ENCODE measurements around the gene C5orf52. TPM values are rescaled to one million over a fixed set of nuclear protein-coding genes. Genes with fewer than 3 reads are reported as not detected.

Gene C5orf52
- total RNA-seq, 6 experiments from 2014 or later, result not detected

GRCh38 chr5:157708866-157709265 is 37.5 kb downstream of the C5orf52 start:
- no peaks in the 10 kb centered on the region for H3K4me1 ChIP-seq
- ATAC-seq (no peak), DNase-seq (no peak)
- H3K4me3 ChIP-seq, result no peak overlapping the region
- intact Hi-C loops (cut with DNase I), result no loop called here
- TF ChIP-seq POLR2A (IDR thresholded peaks at IDR 0.05), result no peak
- no peak for TF ChIP-seq CTCF (IDR thresholded peaks at IDR 0.05)
- WGBS (ENCODE audit: insufficient coverage, low coverage, low lambda C conversion rate, missing lambda C conversion rate), result 60% methylated on average over 1 of the region's 1 CpG
- H3K9me3 ChIP-seq, result no peaks in the 10 kb centered on the region
- no peaks in the 10 kb centered on the region for H3K27me3 ChIP-seq
- H3K36me3 ChIP-seq, result no peaks in the 10 kb centered on the region
- no peak overlapping the region for H3K27ac ChIP-seq

- TF ChIP-seq CTCF (IDR thresholded peaks at IDR 0.05) (no peak), POLR2A (IDR thresholded peaks at IDR 0.05) (no peak)
- H3K9me3 ChIP-seq, result no peaks in the 10 kb centered on the region
- H3K4me3 ChIP-seq, result no peak overlapping the region
- no peaks in the 10 kb centered on the region for H3K27me3 ChIP-seq
- ATAC-seq (no peak), DNase-seq (no peak)
- no peaks in the 10 kb centered on the region for H3K36me3 ChIP-seq
- intact Hi-C loops (cut with DNase I), result no loop called here
- no peak overlapping the region for H3K27ac ChIP-seq
- no peaks in the 10 kb centered on the region for H3K4me1 ChIP-seq
These were observed 38.0 kb downstream of the C5orf52 start for GRCh38 chr5:157709346-157709745.

- no peak for DNase-seq
- no peaks in the 10 kb centered on the region for H3K9me3 ChIP-seq
- intact Hi-C loops (cut with DNase I), result loop anchor here in 1 of 2 donors (10.0 kb wide), 1 partner anchor 266 kb away; no protein-coding TSS in a partner anchor
- no peak overlapping the region for H3K27ac ChIP-seq
- no peak for ATAC-seq
- TF ChIP-seq POLR2A (IDR thresholded peaks at IDR 0.05) (no peak), CTCF (IDR thresholded peaks at IDR 0.05) (no peak)
- no peaks in the 10 kb centered on the region for H3K4me1 ChIP-seq
- no peaks in the 10 kb centered on the region for H3K36me3 ChIP-seq
- no peaks in the 10 kb centered on the region for H3K27me3 ChIP-seq
- no peak overlapping the region for H3K4me3 ChIP-seq
- WGBS (ENCODE audit: insufficient coverage, low coverage, low lambda C conversion rate, missing lambda C conversion rate), result 64% methylated on average over 3 of the region's 3 CpGs
These were observed 39.1 kb downstream of the C5orf52 start for GRCh38 chr5:157710431-157710830.

GRCh38 chr5:157710882-157711281 is 39.5 kb downstream of the C5orf52 start:
- ATAC-seq (no peak), DNase-seq (no peak)
- Histone ChIP-seq H3K36me3 (no peaks in the 10 kb centered on the region), H3K9me3 (no peaks in the 10 kb centered on the region), H3K27me3 (no peaks in the 10 kb centered on the region), H3K27ac (no peak overlapping the region), H3K4me3 (no peak overlapping the region), H3K4me1 (no peaks in the 10 kb centered on the region)
- TF ChIP-seq POLR2A (IDR thresholded peaks at IDR 0.05) (no peak), CTCF (IDR thresholded peaks at IDR 0.05) (no peak)
- intact Hi-C loops (cut with DNase I), result loop anchor here in 1 of 2 donors (10.0 kb wide), 1 partner anchor 266 kb away; no protein-coding TSS in a partner anchor
- 41% methylated on average over 2 of the region's 2 CpGs for WGBS (ENCODE audit: insufficient coverage, low coverage, low lambda C conversion rate, missing lambda C conversion rate)

Measured in right lobe of liver (tissue), 6 donors.